Fibroblast of lung (primary cell): Measurements from ENCODE around the gene SV2A. TPM values are rescaled to one million over a fixed set of nuclear protein-coding genes. Genes with fewer than 3 reads are reported as not detected.

Experiments used
- DNase-seq, 2 donors: peaks; one replicate each; pipeline versions ENCODE4 v3.0.0 to v3.0.0-alpha.2; 2010; ENCODE audit warnings: low read depth in 2 of 2
- H2AFZ ChIP-seq: 2 replicates; pipeline ENCODE4 v1.5.1; 2012; ENCODE audit warnings: low read length, control low read depth, inconsistent platforms
- H3K27ac ChIP-seq: 2 replicates; pipeline ENCODE4 v1.5.1; 2011; ENCODE audit warnings: low read length, control low read depth; ENCODE audit not compliant: insufficient read depth
- H3K27me3 ChIP-seq: 2 replicates; pipeline ENCODE4 v1.5.1; 2011; ENCODE audit warnings: mild to moderate bottlenecking, low read length; ENCODE audit not compliant: control insufficient read depth, insufficient read depth
- H3K36me3 ChIP-seq: 2 replicates; pipeline ENCODE4 v1.5.1; 2011; ENCODE audit warnings: low read length; ENCODE audit not compliant: control insufficient read depth, insufficient read depth
- H3K4me1 ChIP-seq: 2 replicates; pipeline ENCODE4 v1.5.1; 2011; ENCODE audit warnings: low read length; ENCODE audit not compliant: control insufficient read depth, insufficient read depth; ENCODE audit errors: extremely low read depth
- H3K4me2 ChIP-seq: 2 replicates; pipeline ENCODE4 v1.5.1; 2011; ENCODE audit warnings: low read length, control low read depth; ENCODE audit not compliant: insufficient read depth; ENCODE audit errors: extremely low read depth
- H3K4me3 ChIP-seq, 4 experiments: fragments of 200-600 bp in 1 of 4; sonication (generic) in 1 of 4; replicated peaks in 1 of 4; 2 replicates each; pipeline ENCODE4 v1.5.1; 2011 to 2016; ENCODE audit warnings: low read length in 4 of 4, low read depth in 3 of 4, mild to moderate bottlenecking in 3 of 4, control low read depth in 2 of 4, inconsistent platforms in 1 of 4, mixed read lengths in 1 of 4; ENCODE audit not compliant: insufficient read depth in 1 of 4; ENCODE audit errors: control extremely low read depth in 1 of 4
- H3K79me2 ChIP-seq: 2 replicates; pipeline ENCODE4 v1.5.1; 2012; ENCODE audit warnings: mild to moderate bottlenecking, low read length, inconsistent platforms; ENCODE audit not compliant: control insufficient read depth, insufficient read depth
- H3K9ac ChIP-seq: 2 replicates; pipeline ENCODE4 v1.5.1; 2011; ENCODE audit warnings: mild to moderate bottlenecking, low read length, control low read depth; ENCODE audit not compliant: insufficient read depth
- H3K9me3 ChIP-seq: 2 replicates; pipeline ENCODE4 v1.5.1; 2012; ENCODE audit warnings: low read depth, low read length; ENCODE audit not compliant: control insufficient read depth, insufficient read depth
- H4K20me1 ChIP-seq: 2 replicates; pipeline ENCODE4 v1.5.1; 2011; ENCODE audit warnings: low read length; ENCODE audit not compliant: control insufficient read depth, insufficient read depth; ENCODE audit errors: extremely low read depth
- CTCF ChIP-seq, 2 donors: IDR thresholded peaks in 1 of 2; conservative IDR thresholded peaks in 1 of 2; 1 replicate in 1 of 2; 2 replicates in 1 of 2; pipeline ENCODE4 v1.5.1; 2011 to 2012; ENCODE audit warnings: low read length in 2 of 2, control low read depth in 1 of 2, inconsistent platforms in 1 of 2, low read depth in 1 of 2, mild to moderate bottlenecking in 1 of 2
- EZH2 ChIP-seq: IDR thresholded peaks from 2 replicates; pipeline ENCODE4 v1.5.1; 2012; ENCODE audit warnings: low read length, control low read depth, mild to moderate bottlenecking; ENCODE audit errors: missing control alignments
- polyA plus RNA-seq, 2 donors: library from polyadenylated mRNA; depleted of rRNA in 1 of 2; stranded (reverse) in 1 of 2; unstranded in 1 of 2; fragments of >200 nt; gene quantifications; 2 replicates each; pipeline ENCODE4 v1.2.1, GENCODE V29; 2011 to 2012; ENCODE audit warnings: missing spikeins in 1 of 2
- total RNA-seq: library from RNA; depleted of rRNA; stranded (reverse); fragments of >200 nt; gene quantifications from 2 replicates; pipeline ENCODE4 v1.2.1, GENCODE V29; 2014

The SV2A gene
- total and polyA plus RNA-seq, 2 donors (not counting 1 experiment from before 2014, with no cell fraction given): 35.8 to 39.6 TPM

- Histone ChIP-seq H3K4me1 (no peaks in the 10 kb centered on the region), H3K36me3 (peaks cover 12% of the 10 kb centered on the region), H2AFZ (no peak overlapping the region), H3K79me2 (no peaks in the 10 kb centered on the region), H3K4me2 (no peak overlapping the region), H3K27me3 (no peaks in the 10 kb centered on the region), H3K9ac (no peak overlapping the region), H4K20me1 (no peaks in the 10 kb centered on the region), H3K9me3 (no peaks in the 10 kb centered on the region), H3K4me3 (no peak overlapping the region), H3K27ac (no peak overlapping the region)
- DNase-seq: no peak
- TF ChIP-seq EZH2 (no peak), CTCF (conservative IDR thresholded peaks at IDR 0.05 in 1 of 2, IDR thresholded peaks at IDR 0.05 in 1 of 2; ENCODE audit: low read depth in 1 of 2, low read length in 2 of 2) (no peak)
Observed at GRCh38 chr1:149906570-149907075, 11.0 kb downstream of the SV2A start.

- TF ChIP-seq CTCF (conservative IDR thresholded peaks at IDR 0.05 in 1 of 2, IDR thresholded peaks at IDR 0.05 in 1 of 2; ENCODE audit: low read depth in 1 of 2, low read length in 2 of 2) (no peak), EZH2 (no peak)
- H3K36me3 ChIP-seq: peaks cover 8% of the 10 kb centered on the region
- H3K4me1 ChIP-seq: no peaks in the 10 kb centered on the region
- H3K27me3 ChIP-seq: no peaks in the 10 kb centered on the region
- no peak overlapping the region for H3K9ac ChIP-seq
- H3K79me2 ChIP-seq: no peaks in the 10 kb centered on the region
- no peaks in the 10 kb centered on the region for H4K20me1 ChIP-seq
- no peaks in the 10 kb centered on the region for H3K9me3 ChIP-seq
- no peak for DNase-seq
- no peak overlapping the region for H2AFZ ChIP-seq
- no peak overlapping the region for H3K4me3 ChIP-seq
- H3K27ac ChIP-seq: no peak overlapping the region
- no peak overlapping the region for H3K4me2 ChIP-seq
Observed at GRCh38 chr1:149903836-149904491, 13.7 kb downstream of the SV2A start.

- peaks cover 2% of the 10 kb centered on the region for H3K36me3 ChIP-seq
- peak within 1 kb of the TSS; percentile 84 for H3K4me2 ChIP-seq
- H3K79me2 ChIP-seq: no peaks in the 10 kb centered on the region
- no peaks in the 10 kb centered on the region for H3K4me1 ChIP-seq
- no peaks in the 10 kb centered on the region for H4K20me1 ChIP-seq
- H3K4me3 ChIP-seq: peak within 1 kb of the TSS; percentile 46 to 76 (median 58)
- no peaks in the 10 kb centered on the region for H3K27me3 ChIP-seq
- peak within 1 kb of the TSS; percentile 90 for H2AFZ ChIP-seq
- peak within 1 kb of the TSS; percentile 72 for H3K9ac ChIP-seq
- no peaks in the 10 kb centered on the region for H3K9me3 ChIP-seq
- TF ChIP-seq EZH2: no peak
- peak; percentile 90 to 91 for DNase-seq
- peak within 1 kb of the TSS; percentile 80 for H3K27ac ChIP-seq
Observed at GRCh38 chr1:149899460-149900284, 18.0 kb downstream of the SV2A start, which contains the start of gene BOLA1. TSS of gene BOLA1 (plus strand) at chr1:149899568. CDS start at chr1:149900060, 492 bp downstream.
